Cortex of kidney (tissue), 1 donor: Measurements from ENCODE around the gene DDX27.

ENCODE experiments used
- DNase-seq: peaks from one replicate; lab custom pipeline; 2025; lab: John Stamatoyannopoulos, UW

Gene DDX27

DNA sequence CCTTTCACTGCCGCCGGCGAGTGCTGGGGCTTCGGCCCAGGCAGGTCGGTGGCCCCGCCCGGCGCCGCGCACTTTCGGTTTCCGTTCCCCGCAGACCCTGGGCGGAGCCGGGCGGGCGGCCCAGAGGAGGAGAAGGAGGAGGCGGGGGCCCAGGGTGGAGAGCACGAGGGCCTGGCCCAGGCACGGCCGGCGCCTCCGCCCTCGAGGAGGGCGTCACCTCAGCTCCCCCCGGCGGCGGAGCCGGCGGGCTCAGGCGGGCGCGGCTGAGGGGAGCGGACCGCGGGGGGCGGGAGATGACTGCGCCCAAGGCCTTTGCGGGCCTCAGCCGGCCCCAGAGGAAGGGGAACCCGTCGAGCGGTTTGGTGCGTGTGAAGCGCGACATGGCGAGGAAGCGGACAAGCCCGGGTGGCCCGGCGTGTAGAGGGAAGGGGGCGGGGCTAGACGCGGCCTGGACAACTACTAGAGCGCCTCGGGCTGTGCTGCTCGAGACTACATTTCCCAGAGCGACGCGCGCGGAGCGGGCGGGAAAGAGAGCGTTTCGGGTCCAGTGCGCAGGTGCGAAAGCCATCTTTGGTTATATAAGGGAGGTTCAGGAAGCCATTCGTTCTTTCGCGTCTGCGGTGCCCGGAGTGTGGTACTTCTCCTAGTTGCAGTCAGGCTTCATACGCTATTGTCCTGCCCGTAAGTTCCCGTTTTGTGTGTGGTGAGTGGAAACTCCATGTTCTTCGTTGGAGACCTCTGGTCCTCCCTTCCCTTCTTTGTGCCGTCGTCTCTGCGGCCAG, 59.0 kb downstream of the DDX27 start, which contains the start of gene ZNFX1:
Gene ZNFX1, minus strand, starts transcription at position 22 of the 782 bp plus-strand sequence. CDS start 2,218 bp downstream, outside the sequence.
- DNase-seq: peak; percentile 49

DNA sequence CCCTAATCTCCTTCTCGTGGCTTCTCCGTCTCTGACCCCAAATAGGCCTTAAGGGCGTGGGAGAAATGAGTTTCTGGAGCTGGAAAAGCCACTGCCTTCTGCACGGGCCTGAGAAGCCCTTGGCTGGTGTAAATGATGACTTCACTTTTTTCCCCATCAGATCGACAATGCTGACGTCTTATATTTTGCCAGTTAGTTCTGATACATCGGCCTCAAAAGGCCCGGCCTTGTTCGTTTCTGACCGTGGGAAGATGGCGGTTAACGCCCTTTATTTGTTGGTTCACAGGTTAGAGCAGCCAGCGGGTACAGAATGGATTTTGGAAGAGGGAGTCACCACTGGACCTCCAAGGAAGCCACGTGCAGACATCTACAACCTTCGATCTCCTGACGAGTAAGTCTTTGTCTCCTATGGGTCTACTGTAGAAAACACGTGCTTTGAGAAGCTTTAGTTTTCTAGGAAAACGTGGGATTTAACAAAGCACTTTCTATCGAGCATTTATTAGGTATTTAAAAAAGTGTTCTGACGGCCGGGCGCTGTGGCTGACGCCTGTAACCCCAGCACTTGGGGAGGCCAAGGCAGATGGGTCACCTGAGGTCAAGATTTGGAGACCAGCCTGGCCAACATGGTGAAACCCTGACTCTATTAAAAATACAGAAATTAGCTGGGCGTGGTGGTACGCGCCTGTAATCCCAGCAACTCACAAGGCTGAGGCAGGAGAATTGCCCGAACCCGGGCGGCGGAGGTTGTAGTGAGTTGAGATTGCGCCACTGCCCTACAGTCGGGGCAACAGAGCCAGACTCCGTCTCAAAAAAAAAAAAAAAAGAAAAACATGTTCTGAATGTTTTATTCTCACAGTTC, 59.8 kb downstream of the DDX27 start:
- no peak for DNase-seq

DNA sequence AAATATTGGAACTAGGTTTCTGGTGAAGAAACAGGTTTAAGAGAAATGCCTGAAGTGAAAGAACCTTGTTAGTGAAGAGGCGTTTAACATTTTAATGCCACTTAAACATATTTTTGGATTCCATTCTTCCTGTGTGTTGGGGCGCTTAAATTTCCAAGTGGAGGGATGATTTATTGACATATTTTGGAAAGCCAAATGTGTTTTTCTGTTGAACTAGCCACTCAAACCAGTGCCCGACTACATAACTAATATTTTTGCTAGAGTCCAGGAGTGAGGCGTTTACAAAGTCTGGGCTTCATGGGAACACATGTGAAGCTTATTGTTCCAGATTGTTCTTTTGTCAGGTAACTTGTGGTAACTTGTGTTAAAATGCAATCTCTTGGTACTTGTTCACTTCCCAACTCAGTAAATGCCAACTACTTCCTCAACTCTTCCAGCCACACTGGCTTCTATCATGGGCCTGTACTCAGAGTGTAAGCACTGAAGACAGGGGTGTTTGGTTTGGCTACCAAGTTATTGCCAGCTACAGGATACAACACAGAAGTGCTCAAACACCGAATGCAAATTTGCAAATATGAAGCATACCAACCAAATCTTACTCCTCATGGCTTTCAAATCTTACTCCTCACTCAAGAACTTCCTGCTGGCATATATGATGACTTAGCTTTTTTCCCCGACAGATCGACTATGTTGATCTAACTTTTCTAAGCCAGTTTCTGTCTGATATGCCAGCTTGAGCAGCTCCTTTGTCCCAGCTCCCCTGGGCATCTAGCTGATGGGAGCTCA, 60.7 kb downstream of the DDX27 start:
- no peak for DNase-seq

DNA sequence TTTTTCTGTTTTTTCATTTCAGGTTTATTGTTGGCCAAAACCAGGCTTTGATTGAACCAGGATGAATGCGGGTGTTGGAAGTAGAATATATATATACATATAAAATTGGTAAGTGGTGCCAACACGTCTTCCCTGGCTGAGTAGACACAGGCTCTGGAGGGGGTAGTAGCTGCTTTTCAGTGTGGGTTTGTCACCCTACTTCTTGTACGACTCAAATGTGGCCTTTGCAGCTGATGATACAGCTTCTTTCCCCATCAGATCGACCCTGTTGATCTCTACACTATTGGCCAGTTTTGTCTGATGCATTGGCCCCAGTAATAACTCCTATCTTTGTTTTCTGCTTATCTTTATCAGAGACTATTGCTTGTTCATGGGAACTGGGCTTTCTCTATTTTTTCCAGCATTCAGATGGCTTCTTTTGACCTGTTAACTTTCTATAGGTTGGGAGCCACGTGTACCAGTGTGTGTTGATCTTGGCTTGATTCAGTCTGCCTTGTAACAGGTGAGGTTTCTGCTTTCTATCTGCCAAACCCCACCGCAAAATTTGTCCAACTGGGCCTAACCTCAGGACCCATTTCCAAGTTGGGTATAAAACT, 61.3 kb downstream of the DDX27 start:
- no peak for DNase-seq

DNA sequence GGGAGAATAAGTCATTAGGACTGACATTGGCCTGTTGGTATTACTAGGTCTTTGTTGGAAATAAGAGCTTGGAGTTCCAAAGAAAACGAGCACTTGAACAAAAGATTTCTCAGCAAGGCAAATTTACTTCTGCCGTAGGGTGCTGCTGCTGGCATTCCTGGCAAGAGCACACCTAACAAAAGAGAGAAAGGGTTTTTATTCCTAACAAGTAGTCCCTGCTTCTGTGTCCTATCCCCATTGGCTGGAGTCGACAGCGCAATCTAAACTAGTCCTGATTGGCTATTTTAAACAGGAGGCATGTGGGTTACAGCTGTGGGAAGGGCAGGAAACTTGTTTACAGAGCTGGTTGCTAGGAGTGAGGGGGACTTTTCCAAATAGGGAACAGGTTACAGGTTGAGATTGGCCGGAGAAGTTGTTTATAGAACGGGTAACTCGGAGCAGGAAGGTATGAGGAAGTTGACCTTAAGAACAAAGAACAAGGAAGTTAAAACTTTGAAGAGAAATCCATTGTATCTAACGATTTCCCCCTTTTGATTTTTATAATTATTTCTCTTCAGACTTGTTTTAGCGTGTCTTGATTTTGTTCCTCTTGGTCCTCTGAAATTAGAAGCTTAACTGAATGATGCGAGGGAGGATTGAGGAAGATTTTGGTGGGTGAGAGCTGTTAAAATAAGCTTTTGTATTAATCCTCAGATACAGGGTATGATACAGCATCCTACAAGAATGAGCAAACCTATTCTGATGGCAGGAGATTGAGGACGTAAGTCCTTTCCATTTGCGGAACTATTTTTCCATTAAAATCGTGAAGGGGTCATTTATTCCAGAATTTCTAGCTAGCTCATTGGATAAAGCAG, 62.1 kb downstream of the DDX27 start:
- no peak for DNase-seq

DNA sequence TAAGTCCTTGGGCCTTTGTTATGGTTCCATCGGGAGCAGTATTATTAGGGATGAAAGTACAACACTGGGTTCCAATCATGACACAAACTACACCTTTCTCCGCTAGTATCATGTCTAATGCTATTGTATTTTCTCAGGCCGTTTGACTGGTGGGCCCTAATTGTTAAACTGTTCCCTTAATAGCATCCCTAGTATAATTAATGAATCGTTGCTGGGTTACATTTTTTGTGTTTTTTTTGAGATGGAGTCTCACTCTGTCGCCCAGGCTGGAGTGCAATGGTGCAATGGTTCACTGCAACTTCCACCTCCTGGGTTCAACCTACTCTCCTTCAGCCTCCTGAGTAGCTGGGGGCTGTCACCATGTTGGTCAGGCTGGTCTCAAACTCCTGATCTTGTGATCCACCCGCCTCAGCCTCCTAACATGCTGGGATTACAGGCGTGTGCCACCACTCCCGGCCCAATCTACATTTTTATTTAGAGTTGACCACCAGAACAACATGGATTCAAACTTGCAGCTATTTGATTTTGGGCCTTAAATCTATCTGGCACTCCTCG, 62.8 kb downstream of the DDX27 start:
- DNase-seq: no peak

DNA sequence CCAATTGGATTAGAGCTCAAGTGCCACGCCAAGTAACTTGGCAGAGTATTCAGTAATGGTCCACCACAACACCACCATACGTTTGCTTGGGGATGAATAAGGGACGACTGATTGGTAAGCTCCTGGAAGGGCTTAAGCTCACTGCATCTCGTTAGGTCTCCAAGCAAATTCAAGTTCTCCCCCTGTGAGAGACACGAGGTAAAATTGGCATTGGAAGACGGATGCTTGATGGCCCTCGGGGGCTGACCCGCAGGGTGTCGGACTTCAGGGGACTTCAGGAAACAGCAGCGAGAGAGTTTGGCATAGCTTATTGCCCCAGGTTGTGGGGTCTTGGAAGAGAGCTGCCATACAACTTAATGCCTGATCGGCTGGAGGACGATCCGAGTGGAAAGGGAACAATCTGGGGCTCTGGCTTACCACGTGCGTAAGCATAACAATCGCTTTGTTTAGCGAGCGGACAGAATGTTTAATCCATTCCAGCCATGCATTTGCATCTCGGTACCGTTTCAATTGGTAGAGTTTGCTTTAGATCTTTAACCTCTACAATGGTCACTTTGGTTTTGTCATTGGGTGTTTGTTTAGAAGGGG, 63.5 kb downstream of the DDX27 start:
- DNase-seq: no peak

DNA sequence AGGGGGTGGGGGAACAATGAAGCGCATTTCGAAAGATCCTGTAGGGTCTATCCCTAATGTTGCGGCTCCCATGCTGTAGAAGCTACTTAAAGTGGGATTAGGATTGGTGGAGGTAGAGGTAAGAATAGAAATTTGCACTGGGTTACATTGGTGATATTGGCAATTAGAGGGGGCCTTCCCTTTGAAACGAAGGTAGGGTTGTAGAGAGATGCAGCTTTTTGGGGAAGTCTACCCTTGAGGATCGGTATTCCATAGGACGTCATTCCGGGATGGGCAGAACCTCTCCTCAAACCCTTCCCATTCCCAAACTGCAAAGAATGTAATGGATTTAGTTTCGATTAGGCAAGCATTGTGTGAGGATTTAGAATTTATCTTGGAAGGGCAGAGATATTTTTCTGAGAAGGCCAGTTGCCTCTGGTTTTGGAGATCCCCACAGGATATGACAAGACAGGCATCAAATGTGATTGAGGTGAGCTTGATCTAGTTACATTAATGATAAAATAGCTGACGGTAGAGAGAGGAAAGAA, 64.0 kb downstream of the DDX27 start:
- no peak for DNase-seq

DNA sequence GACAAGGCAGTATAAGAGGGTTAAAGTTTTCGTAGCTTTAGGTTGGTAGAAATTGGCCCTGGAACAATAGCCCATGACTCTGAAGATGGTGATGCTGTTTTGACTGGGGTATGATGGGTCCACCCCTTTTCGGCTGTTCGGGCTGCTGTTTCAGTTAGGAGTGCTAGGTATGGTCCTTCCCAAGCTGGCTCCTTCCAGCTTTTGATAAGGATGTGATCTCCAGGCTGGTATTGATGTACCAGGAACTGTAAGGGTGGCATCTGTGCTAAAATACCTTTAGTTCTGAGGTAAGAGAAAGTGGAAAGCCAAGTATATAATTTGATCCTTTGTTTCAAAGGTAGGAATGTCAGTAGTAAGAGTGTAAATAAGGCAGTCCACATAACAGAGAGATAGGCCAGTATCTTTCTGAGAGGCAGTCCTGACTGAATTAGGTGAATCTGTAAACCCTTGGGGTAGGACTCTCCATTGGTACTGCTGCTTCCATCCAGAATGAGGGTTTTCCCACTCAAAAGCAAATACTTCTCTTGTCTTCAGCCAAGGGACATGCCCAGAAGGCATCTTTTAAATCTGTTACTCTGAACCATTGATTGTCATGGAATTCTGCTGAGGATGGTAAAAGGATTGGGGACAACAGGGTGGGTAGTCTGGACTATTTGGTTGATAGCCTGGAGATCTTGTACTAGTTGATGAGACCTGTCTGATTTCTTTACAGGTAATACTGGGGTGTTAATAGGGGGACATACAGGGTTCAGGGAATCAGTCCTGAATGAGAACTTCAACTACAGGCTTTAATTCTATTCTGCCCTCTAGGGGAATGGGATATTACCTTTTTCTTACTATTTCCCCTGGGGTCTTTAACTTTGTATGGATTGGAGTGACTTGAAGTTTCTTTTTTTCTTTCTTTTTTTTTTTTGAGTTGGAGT, 64.7 kb downstream of the DDX27 start:
- no peak for DNase-seq

DNA sequence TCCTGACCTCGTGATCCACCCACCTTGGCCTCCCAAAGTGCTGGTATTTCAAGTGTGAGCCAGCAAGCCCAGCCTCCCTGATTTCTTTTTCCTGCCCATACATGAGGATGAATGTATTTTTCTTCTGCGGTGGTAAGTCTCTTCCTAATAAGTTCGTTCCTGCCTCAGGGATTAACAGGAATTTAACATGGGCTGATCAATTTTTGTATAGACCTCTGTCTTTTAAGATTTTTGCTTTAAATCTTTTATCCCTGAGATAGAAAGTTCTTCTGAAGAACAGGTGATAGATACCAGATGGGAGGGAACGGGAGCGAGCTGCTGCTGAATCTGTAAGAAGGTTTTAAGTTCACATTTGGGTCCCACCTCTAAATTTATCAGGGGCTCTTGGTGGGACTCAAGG, 65.6 kb downstream of the DDX27 start:
- no peak for DNase-seq

DNA sequence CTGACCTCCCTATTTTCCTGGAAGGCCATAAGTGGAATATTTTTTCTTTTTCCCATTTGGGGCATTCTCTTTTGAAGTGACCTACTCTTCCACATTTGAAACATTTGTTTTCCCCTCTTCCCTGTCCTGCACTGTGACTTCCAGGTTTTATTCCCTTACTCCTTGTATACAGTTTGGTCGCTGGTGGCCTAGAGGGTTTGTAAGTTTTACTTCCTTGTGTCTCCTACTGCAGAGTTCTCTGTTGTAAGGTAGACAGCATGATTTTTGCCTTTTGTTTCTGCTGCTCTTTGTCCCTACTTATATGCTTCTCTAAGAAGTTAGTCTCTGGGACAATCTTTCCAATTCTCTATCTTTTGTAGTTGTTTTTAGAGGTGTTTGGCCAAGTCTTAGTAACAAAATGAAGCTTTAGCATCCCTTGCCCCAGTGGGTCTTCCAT, 66.0 kb downstream of the DDX27 start:
- no peak for DNase-seq

DNA sequence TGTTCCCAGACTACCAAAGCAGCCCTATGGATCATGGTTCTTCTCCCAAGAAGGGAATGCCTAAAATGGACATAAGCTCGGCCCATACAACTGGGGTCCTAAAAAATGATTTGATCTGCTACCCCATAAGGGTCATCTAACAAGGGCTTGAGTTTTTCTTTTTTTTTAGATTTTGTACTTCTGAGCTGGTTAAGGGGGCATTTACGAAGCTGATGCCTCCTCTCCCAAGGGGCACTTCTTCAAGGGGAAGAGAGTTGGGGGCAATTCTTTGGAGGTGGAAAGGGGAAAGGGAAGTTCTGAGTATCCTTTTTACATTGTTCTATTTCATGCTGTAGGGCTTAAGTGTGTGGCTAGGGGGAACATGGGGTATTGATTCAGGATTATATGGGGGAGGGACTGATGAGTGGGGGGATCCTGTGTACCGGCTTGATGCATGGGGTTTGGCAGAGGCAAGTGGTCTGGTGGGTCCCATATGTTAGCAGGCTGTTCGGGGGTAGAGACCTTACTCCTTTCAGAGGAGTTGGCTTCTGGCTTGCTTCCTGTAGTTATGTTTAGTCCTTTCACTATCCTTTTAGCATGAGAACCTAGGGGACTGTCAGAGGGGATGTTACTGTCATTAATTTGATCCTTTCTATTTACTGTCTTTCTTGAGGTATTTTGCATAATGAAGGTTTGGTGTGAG, 66.7 kb downstream of the DDX27 start:
- no peak for DNase-seq

DNA sequence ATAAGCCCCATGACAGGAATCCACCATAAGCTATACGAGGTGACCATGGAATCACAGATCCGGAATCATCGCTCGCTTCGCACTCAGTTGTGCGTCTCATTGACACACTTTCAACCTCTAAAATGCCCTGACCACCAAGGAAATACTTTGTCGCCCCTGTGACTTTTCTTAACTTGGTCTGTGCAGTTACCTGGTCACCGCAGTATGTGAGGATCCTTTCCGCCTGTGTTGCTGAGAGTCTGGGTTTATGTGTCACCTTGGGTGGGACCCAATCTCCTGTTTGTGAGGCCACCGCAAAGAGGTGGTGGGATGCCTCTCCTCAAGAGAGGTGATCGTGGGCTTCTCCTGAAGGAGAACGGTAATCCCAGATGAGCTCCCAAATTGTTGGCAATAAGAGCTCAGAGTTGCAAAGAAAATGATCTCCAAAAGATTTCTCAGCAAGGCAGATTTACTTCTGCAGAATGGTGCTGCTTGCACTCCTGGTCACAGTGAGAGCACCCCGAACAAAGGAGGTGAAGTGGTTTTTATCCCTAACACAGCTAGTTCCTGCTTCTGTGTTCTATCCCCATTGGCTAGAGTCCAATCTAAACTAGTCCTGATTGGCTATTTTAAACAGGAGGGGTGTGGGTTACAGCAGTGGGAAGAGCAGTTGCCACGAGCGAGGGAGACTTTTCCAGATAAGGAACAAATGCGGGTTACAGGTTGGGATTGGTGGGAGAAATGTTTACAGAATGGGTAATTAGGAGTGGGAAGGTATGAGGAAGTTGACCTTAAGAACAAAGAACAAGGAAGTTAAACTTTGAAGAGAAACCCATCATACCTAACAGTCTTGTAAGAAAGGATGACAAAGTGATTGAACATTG, 67.7 kb downstream of the DDX27 start:
- no peak for DNase-seq

DNA sequence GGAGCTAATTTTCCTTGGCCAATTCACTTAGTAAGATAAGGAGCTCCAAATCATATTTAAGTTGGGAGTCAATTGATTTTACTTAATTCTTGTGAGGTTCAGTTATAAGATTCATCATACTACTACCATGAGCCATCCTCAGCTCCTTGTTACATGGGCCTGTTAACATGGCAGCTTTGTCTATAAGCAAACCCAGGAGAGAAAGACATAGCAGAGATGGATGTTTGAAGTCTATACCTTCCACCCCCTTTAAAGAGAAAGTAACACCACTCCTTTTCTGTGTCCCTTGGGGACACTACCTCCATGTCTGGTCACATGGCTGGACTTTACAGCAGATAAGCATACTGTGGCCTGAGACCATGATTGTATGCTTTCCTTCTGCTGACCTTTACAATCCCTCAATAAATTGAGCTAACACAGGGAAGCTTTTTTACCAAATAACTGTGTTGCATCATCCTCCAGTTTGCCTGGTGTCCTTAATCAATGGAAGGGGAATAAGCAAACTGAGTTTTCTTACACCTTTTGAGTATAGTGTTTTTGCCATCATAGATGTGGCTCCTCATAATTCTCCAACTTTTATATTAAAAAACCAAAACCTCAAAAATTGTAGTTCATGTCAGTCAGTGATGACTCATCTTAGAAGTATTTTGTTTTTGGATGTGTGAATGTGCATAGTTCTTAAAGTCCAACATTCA, 68.5 kb downstream of the DDX27 start:
- no peak for DNase-seq

DNA sequence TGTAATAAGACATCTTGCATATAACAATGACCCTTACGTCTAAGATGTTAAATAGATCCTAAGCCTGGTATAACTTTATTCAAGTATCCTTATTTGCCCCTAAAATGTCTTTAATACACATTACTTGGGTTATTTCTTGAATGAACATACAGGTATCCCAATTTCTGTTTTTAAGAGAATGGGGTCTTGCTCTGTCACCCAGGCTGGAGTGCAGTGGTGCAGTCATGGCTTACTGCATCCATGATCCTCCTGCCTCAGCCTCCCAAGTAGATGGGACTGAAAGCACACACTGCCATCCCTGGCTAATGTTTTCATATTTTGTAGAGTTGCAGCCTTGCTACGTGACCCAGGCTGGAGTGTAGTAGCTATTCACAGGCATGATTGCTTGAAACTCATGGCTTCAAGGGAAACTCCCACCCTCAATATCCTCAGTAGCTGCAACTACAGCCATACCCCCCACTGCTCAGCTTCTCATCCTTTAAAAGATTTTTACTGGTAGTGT, 69.1 kb downstream of the DDX27 start:
- no peak for DNase-seq
